HG02588 (cell line): ENCODE measurements around the gene FOXK1.
"Not testable (repeated sequence)": the region's sequence is repeated elsewhere in the genome, so short reads cannot be mapped to it uniquely, and the experiment has no call there.

Source experiments
- ATAC-seq: cut with Tn5 transposase; IDR thresholded peaks from one replicate; pipeline ENCODE4 v1.9.1; 2021; ENCODE audit warnings: mild to moderate bottlenecking, moderate library complexity; ENCODE audit not compliant: unreplicated experiment

Gene FOXK1

GRCh38 chr7:4681886-4682620 lies at the start of gene FOXK1:
Gene FOXK1 (plus strand): TSS chr7:4682295. CDS start chr7:4682309, 14 bp downstream.
- ATAC-seq, result peak; percentile 67

- no peak for ATAC-seq
Measured at GRCh38 chr7:4633012-4633411, 49.1 kb upstream of the FOXK1 start.

- no peak for ATAC-seq
Measured at GRCh38 chr7:4634166-4634565, 47.9 kb upstream of the FOXK1 start.

- no peak for ATAC-seq
Measured at GRCh38 chr7:4638781-4639575, 43.1 kb upstream of the FOXK1 start.

- ATAC-seq, result no peak
Measured at GRCh38 chr7:4641091-4641666, 40.9 kb upstream of the FOXK1 start.

- ATAC-seq, result peak; percentile 75
Measured at GRCh38 chr7:4641667-4642467, 40.2 kb upstream of the FOXK1 start.

- ATAC-seq, result no peak
Measured at GRCh38 chr7:4642468-4643203, 39.5 kb upstream of the FOXK1 start.

GRCh38 chr7:4643204-4643471 lies 39.0 kb upstream of the FOXK1 start:
- ATAC-seq, result not testable (repeated sequence)

- no peak for ATAC-seq
Measured at GRCh38 chr7:4645246-4645645, 36.8 kb upstream of the FOXK1 start.

- ATAC-seq, result no peak
Measured at GRCh38 chr7:4648111-4648510, 34.0 kb upstream of the FOXK1 start.

- ATAC-seq, result no peak
Measured at GRCh38 chr7:4650433-4651047, 31.6 kb upstream of the FOXK1 start.

- ATAC-seq, result no peak
Measured at GRCh38 chr7:4653771-4654170, 28.3 kb upstream of the FOXK1 start.

GRCh38 chr7:4655311-4655710 lies 26.8 kb upstream of the FOXK1 start:
- ATAC-seq, result no peak

GRCh38 chr7:4655896-4656295 lies 26.2 kb upstream of the FOXK1 start:
- ATAC-seq, result no peak

- ATAC-seq, result no peak
Measured at GRCh38 chr7:4657640-4658417, 24.3 kb upstream of the FOXK1 start.

GRCh38 chr7:4659551-4660286 lies 22.4 kb upstream of the FOXK1 start:
- ATAC-seq, result no peak

GRCh38 chr7:4661871-4662270 lies 20.2 kb upstream of the FOXK1 start:
- ATAC-seq, result no peak

GRCh38 chr7:4663239-4664018 lies 18.7 kb upstream of the FOXK1 start:
- ATAC-seq, result no peak
